Measurements from ENCODE around the gene CFAP126. TPM values are rescaled to one million over a fixed set of nuclear protein-coding genes. Genes with fewer than 3 reads are reported as not detected.
A peak's percentile ranks its signal among the peaks of the same experiment; 100 is the strongest.
"Not testable (repeated sequence)": the region's sequence is repeated elsewhere in the genome, so short reads cannot be mapped to it uniquely, and the experiment has no call there.

The CFAP126 gene
- total RNA-seq, 1 donor from 2014 or later: not detected

DNA sequence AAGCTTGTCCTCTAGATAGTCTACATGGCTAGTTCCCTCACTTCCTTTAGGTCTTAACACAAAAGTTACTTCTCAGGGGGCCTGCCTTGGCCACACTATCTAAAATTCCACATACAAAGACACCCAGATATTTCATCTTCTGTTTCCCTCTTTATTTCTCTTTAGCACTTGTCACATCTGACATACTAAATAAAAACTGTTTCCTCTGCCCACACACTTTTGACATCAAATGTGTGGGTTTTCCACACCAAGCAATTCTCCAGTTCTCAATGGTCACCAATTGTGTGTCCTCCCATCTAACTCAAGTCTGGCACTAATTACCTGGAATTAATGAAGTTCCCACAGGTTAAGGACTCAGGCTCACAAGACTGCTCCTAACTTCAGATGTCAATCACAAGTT, 25.5 kb upstream of the CFAP126 start:
- no peak overlapping the region for H3K4me3 Mint-ChIP-seq
- peaks cover 2% of the 10 kb centered on the region for H3K36me3 Mint-ChIP-seq (ENCODE audit: low read depth)
- peaks cover 14% of the 10 kb centered on the region for H3K4me1 Mint-ChIP-seq
- no peak for DNase-seq
- no peaks in the 10 kb centered on the region for H3K9me3 Mint-ChIP-seq
- CTCF ChIA-PET: no interaction called here
- ATAC-seq (ENCODE audit: low read depth): no peak
- TF ChIP-seq, protein P1, sequence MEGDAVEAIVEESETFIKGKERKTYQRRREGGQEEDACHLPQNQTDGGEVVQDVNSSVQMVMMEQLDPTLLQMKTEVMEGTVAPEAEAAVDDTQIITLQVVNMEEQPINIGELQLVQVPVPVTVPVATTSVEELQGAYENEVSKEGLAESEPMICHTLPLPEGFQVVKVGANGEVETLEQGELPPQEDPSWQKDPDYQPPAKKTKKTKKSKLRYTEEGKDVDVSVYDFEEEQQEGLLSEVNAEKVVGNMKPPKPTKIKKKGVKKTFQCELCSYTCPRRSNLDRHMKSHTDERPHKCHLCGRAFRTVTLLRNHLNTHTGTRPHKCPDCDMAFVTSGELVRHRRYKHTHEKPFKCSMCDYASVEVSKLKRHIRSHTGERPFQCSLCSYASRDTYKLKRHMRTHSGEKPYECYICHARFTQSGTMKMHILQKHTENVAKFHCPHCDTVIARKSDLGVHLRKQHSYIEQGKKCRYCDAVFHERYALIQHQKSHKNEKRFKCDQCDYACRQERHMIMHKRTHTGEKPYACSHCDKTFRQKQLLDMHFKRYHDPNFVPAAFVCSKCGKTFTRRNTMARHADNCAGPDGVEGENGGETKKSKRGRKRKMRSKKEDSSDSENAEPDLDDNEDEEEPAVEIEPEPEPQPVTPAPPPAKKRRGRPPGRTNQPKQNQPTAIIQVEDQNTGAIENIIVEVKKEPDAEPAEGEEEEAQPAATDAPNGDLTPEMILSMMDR (IDR thresholded peaks at IDR 0.05): no peak
- intact Hi-C loops (cut with micrococcal nuclease): loop anchor here (10.0 kb wide), 3 partner anchors 348 to 1298 kb away; partner anchors contain the start of genes CD48, IGSF8 and USF1
- H3K27me3 Mint-ChIP-seq: no peaks in the 10 kb centered on the region
- no peak overlapping the region for H3K27ac Mint-ChIP-seq
- POLR2A ChIA-PET: no interaction called here

DNA sequence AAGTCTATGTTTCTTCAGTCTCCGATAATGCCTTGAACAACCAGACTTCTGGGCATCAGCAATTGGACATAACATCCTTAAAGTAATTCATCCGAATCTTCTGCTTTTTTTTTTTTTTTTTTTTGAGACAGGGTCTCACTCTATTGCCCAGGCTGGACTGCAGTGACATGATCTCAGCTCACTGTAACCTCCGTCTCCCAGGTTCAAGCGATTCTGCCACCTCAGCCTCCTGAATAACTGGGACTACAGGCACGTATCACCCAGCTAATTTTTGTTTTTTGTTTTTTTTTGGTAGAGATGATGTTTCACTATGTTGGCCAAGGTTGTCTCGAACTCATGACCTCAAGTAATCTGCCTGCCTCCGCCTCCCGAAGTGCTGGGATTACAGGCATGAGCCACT, 23.9 kb upstream of the CFAP126 start:
- no peaks in the 10 kb centered on the region for H3K9me3 Mint-ChIP-seq
- peak overlapping the region; percentile 15 for H3K4me3 Mint-ChIP-seq
- peaks cover 2% of the 10 kb centered on the region for H3K36me3 Mint-ChIP-seq (ENCODE audit: low read depth)
- H3K27me3 Mint-ChIP-seq: no peaks in the 10 kb centered on the region
- DNase-seq (no peak), ATAC-seq (ENCODE audit: low read depth) (no peak)
- intact Hi-C loops (cut with micrococcal nuclease): loop anchor here (10.0 kb wide), 3 partner anchors 347 to 1297 kb away; partner anchors contain the start of genes CD48, IGSF8 and USF1
- no peak overlapping the region for H3K27ac Mint-ChIP-seq
- CTCF ChIA-PET: no interaction called here
- peaks cover 14% of the 10 kb centered on the region for H3K4me1 Mint-ChIP-seq
- TF ChIP-seq, protein P1 (IDR thresholded peaks at IDR 0.05): no peak
- POLR2A ChIA-PET: interaction anchor here (2.8 kb wide), 1 partner anchor 8 kb away, joined by 14 read pairs; no protein-coding TSS in a partner anchor

DNA sequence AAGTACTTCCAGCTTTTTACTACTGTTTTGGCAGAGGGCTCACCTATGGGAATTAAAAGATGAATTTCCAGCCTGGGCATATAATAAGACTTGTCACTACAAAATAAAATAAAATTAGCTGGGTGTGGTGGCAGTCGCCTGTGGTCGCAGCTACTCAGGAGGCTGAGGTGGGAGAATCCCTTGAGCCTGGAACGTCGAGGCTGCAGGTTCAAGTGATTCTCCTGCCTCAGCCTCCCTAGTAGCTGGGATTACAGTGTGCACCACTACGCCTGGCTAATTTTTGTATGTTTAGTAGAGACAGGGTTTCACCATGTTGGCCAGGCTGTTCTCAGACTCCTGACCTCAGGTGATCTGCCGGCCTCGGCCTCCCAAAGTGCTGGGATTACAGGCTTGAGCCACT, 23.5 kb upstream of the CFAP126 start:
- H3K36me3 Mint-ChIP-seq (ENCODE audit: low read depth); ATAC-seq (ENCODE audit: low read depth); H3K9me3 Mint-ChIP-seq; H3K27me3 Mint-ChIP-seq; H3K27ac Mint-ChIP-seq; DNase-seq: not testable (repeated sequence)
- intact Hi-C loops (cut with micrococcal nuclease): loop anchor here (10.0 kb wide), 3 partner anchors 346 to 1296 kb away; partner anchors contain the start of genes CD48, IGSF8 and USF1
- Mint-ChIP-seq H3K4me3 (peak overlapping the region; percentile 89), H3K4me1 (peaks cover 17% of the 10 kb centered on the region)
- CTCF ChIA-PET: interaction anchor here (1.0 kb wide), 1 partner anchor 9 kb away, joined by 4 read pairs; no protein-coding TSS in a partner anchor
- POLR2A ChIA-PET: interaction anchor here (1.3 to 2.8 kb wide), 3 partner anchors 9 to 189 kb away, joined by 3 to 15 read pairs (median 14); partner anchors contain the start of gene NDUFS2

DNA sequence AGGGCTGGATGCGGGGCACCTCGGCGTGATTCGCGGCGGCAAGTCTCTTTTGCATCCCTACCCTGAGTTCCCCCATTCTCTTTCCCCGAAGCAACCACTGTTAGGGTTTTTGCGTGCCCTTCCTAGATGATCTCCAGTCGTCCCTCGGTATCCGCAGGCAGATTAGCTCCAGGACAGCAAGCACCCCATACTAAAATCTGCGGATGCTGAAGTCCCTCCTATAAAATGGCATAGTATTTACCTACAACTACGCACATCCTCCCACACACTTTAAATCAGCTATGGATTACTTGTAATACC, 22.8 kb upstream of the CFAP126 start:
- CTCF ChIA-PET: interaction anchor here (1.0 kb wide), 1 partner anchor 8 kb away, joined by 4 read pairs; no protein-coding TSS in a partner anchor
- TF ChIP-seq, protein P1 (IDR thresholded peaks at IDR 0.05): no peak
- no peak for DNase-seq
- intact Hi-C loops (cut with micrococcal nuclease): loop anchor here (10.0 kb wide), 3 partner anchors 346 to 1296 kb away; partner anchors contain the start of genes CD48, IGSF8 and USF1
- Mint-ChIP-seq H3K27ac (peak overlapping the region; percentile 90), H3K4me3 (peak overlapping the region; percentile 89), H3K9me3 (no peaks in the 10 kb centered on the region), H3K4me1 (peaks cover 17% of the 10 kb centered on the region), H3K36me3 (ENCODE audit: low read depth) (peaks cover 2% of the 10 kb centered on the region), H3K27me3 (no peaks in the 10 kb centered on the region)
- no peak for ATAC-seq (ENCODE audit: low read depth)
- POLR2A ChIA-PET: interaction anchor here (1.3 to 2.8 kb wide), 4 partner anchors 9 to 188 kb away, joined by 3 to 15 read pairs (median 12); partner anchors contain the start of genes NDUFS2 and TOMM40L

DNA sequence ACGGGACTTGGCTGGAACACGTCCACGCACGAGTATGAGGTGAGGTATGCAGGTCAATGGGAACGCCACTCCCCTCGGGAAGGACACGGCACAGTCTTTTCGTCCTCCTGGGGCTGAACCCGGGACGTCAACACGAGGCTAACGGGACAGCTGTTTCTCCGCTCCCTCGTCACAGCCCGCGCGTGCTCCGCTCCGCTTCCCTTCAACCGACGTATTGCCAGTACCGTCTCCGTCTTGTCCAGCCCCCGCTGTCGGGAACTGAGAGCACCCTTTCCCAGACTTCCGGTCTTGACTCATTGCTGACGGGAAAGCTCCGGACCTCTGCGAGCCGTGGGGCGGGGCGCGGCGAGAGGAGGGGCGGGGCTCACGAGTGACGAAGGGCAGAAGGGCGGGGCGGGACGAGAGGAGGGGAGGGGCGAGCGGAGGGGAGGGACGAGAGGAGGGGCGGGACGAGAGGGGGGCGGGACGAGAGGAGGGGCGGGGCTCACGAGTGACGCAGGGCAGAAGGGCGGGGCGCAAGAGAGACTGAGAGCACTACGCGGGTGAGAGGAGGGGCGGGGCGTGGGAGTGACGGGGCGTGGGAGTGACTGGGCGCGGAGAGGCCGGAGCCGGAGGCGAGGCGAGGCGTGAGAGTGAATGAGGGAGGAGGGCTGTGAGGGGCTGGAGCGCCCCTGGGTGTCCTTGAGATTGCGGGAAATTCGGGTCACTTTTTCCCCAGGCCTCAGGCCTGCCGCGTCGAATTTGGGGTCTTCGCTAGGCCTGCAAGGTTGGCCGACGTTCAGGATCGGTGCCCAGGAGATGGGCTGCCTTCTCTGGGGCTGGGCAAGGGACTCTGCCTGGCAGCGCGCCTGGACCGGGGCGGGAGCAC, 22.2 kb upstream of the CFAP126 start:
- Mint-ChIP-seq H3K27me3 (no peaks in the 10 kb centered on the region), H3K4me1 (peaks cover 17% of the 10 kb centered on the region), H3K36me3 (ENCODE audit: low read depth) (peaks cover 2% of the 10 kb centered on the region), H3K9me3 (no peaks in the 10 kb centered on the region), H3K4me3 (peak overlapping the region; percentile 89), H3K27ac (peak overlapping the region; percentile 90)
- TF ChIP-seq, protein P1 (IDR thresholded peaks at IDR 0.05): no peak
- DNase-seq: peak; percentile 90
- peak; percentile 95 for ATAC-seq (ENCODE audit: low read depth)
- intact Hi-C loops (cut with micrococcal nuclease): loop anchor here (1.0 to 10.0 kb wide), 4 partner anchors 32 to 1295 kb away; partner anchors contain the start of genes CD48, IGSF8 and USF1
- ChIA-PET POLR2A (interaction anchor here (0.6 to 2.8 kb wide), 17 partner anchors 8 to 962 kb away, joined by 3 to 15 read pairs (median 5); partner anchors contain the start of genes DEDD, NDUFS2, NECTIN4 and NIT1), CTCF (interaction anchor here (0.8 to 1.5 kb wide), 4 partner anchors 8 to 198 kb away, joined by 3 to 6 read pairs (median 4); no protein-coding TSS in a partner anchor)

DNA sequence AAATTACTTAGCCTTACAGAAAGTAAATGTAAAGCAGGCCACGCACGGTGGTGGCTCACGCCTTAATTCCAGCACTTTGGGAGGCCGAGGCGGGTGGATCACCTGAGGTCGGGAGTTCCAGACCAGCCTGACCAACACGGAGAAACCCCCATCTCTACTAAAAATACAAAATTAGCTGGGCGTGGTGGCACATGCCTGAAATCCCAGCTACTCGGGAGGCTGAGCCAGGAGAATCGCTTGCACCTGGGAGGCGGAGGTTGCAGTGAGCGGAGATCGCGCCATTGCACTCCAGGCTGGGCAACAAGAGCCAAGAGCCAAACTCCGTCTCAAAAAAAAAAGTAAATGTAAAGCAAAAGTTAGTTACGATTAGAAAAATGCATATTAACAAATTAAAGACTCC, 21.5 kb upstream of the CFAP126 start:
- Mint-ChIP-seq H3K4me3 (peak overlapping the region; percentile 89), H3K4me1 (peaks cover 17% of the 10 kb centered on the region), H3K27ac (peak overlapping the region; percentile 90)
- ATAC-seq (ENCODE audit: low read depth); H3K9me3 Mint-ChIP-seq; H3K36me3 Mint-ChIP-seq (ENCODE audit: low read depth); H3K27me3 Mint-ChIP-seq; DNase-seq: not testable (repeated sequence)
- ChIA-PET POLR2A (interaction anchor here (0.6 to 2.8 kb wide), 10 partner anchors 11 to 300 kb away, joined by 3 to 15 read pairs (median 4); partner anchors contain the start of genes DEDD, NDUFS2, NECTIN4 and NIT1), CTCF (interaction anchor here (0.8 to 1.5 kb wide), 2 partner anchors 11 to 198 kb away, joined by 4 to 6 read pairs; no protein-coding TSS in a partner anchor)
- intact Hi-C loops (cut with micrococcal nuclease): loop anchor here (1.0 kb wide), 1 partner anchor 33 kb away; no protein-coding TSS in a partner anchor

Measured in activated B cell treated with CpG ODN at 0.5 μM for 24 hours (primary cell).